Fibroblast of skin of scalp (primary cell): ENCODE data around the gene TRERF1.

Experiments
- DNase-seq: peaks from one replicate; pipeline ENCODE4 v3.0.0-alpha.2; 2013

The TRERF1 gene

GRCh38 chr6:42424906-42425474 is 26.7 kb downstream of the TRERF1 start:
- DNase-seq: no peak

- no peak for DNase-seq
These were observed 28.5 kb downstream of the TRERF1 start for GRCh38 chr6:42423244-42423643.

DNA sequence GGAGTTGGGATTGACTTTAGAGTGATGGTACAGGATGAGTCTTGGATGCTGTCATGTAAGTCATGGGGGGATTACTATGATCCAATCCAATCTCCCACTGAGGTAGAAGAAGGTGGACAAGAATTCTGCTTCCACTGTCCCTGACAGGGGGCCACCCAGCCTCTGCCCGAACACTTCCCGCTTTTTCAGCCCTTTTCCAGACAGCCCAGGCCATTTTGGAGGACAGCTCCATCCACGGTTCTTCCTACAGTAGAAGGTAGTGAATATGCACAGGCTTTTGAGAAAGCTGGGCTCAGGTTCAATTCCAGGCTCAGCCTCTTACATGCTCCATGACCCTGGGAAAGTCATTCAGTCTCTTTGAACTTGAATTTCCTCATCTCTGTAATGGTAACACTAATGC is 31.0 kb downstream of the TRERF1 start:
- DNase-seq: no peak

- no peak for DNase-seq
These were observed 32.0 kb downstream of the TRERF1 start for GRCh38 chr6:42419490-42420280.

DNA sequence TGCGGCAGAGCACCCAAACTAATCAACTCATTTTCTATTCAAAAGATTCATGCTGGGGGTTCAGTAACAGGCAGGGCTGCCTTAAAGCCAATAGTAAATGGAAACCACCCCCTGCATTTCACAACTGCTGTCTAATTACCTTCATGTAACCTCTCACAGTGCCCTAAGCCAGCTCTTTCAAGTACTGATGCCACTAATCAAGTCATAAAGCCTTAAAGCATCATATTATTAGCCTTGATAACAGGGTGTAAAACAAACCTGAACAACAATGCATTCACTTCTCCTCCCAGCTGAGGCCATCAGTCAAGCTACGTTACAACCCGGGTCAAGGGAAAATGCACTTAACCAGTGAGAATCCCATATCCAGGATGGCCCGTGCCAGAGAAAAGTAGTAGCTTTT is 33.0 kb downstream of the TRERF1 start:
- DNase-seq: no peak

GRCh38 chr6:42417641-42418112 is 34.0 kb downstream of the TRERF1 start:
- DNase-seq: peak; percentile 57

GRCh38 chr6:42411406-42411805 is 40.3 kb downstream of the TRERF1 start:
- no peak for DNase-seq

GRCh38 chr6:42410861-42411260 is 40.9 kb downstream of the TRERF1 start:
- DNase-seq: no peak

- no peak for DNase-seq
These were observed 42.1 kb downstream of the TRERF1 start for GRCh38 chr6:42409581-42409980.

DNA sequence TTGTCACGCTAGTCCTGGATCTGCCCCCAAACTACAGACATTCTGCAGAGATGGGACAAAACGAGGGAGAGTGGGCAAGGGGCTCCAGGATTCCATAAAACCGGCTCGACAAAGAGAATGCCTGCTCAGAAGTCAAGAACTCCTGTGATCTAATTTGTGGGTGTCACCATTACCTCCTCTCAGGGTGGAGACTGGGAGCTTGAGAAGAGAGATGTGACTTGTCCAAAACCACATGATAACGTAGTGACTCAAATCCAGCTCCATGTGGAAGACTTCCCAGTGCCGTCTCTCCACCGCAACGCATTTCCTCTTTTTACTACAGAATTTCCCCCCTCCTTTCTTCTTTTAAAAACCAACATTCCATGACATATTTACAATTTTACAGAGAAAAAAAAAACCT is 44.3 kb downstream of the TRERF1 start:
- DNase-seq: peak; percentile 82

GRCh38 chr6:42406306-42407280 is 45.1 kb downstream of the TRERF1 start:
- DNase-seq: peak; percentile 58

DNA sequence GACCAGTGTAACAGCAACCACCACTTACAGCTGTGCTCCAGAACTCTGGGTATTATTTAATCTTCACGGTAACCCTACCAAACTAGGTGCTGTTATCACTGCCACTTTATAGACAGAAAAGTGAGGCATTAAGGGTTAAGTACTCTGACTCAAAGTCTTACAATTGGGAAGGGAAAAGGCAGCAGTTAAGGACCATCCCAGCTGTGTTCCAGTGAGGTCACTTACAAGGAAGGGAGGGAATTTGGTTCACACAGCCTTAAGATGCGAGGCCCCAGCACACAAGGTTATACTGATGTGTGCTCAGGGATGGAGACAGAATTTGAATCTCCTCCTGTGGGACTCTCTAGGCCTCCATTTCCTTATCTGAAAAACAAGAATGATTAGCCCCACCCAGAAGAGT is 46.7 kb downstream of the TRERF1 start:
- peak; percentile 55 for DNase-seq

GRCh38 chr6:42404484-42404883 is 47.2 kb downstream of the TRERF1 start:
- peak; percentile 65 for DNase-seq

DNA sequence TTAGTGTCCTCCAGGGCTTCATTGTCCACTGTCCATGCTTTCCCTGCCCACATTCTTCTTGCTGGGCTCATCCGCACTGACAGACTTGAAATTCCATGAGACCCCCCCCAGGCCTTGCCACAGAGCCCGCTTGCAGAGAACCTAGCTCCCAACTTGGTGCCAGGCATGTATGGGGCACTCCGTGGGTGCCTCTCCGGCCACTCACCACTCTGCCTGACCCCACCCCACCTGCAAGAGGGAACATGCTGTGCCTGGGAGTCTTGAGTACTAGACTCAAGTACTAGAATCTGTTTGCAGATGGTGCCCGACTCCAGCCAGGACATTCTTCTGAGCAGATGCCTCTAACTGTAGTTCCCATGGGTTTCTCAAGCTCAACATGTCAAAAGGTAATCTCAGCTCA is 47.9 kb downstream of the TRERF1 start:
- no peak for DNase-seq

DNA sequence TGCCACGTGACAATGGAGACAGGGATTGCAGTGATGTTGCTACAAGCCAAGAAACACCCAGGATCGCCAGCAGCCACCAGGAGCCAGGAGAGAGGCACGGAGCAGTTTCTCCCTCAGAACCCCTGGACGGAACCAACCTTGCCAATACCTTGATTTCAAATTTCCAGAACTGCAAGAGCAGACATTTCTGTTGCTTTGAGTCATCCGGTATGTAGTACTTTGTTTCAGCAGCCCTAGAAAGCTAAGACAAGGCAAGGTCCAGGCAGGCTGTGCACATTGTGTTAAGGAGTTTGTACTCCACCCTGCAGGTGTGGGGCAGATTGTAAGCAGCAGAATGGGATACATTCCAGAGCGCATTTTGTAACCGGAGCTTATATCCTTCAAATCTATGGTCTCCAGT is 48.3 kb downstream of the TRERF1 start:
- DNase-seq: peak; percentile 6

DNA sequence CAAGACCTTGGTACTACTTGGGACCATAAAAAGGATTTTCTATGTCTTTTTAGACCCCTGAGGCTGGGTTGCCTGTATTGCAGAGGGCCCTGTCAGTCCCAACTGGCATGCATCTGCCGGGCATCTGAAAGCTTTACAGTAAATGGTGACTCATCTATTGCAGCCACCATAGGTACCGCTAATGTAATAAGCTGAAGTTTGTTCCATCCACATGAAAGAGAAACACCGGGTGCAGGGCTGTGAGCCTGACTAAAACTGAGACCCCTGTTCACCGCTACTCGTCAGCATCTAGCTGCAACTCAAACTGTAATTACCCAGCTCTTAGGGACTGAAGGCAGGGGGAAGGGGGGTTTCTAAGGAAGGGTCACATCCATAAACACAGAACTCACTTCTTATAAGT is 49.5 kb downstream of the TRERF1 start:
- peak; percentile 32 for DNase-seq

DNA sequence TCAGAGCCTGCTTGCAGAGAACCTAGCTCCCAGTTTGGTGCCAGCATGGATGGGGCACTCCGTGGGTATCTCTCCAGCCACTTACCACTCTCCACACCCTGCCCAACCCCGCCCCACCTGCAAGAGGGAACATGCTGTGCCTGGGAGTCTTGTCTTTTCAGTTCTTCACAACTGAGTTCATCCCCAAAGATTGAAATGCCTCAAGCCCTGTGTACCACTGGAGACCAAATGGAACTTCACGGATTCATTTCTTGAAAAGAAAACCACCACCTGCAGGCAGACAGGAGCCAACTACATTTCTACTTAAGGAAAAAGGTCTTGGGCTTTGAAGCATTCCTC is 50.1 kb downstream of the TRERF1 start:
- no peak for DNase-seq

DNA sequence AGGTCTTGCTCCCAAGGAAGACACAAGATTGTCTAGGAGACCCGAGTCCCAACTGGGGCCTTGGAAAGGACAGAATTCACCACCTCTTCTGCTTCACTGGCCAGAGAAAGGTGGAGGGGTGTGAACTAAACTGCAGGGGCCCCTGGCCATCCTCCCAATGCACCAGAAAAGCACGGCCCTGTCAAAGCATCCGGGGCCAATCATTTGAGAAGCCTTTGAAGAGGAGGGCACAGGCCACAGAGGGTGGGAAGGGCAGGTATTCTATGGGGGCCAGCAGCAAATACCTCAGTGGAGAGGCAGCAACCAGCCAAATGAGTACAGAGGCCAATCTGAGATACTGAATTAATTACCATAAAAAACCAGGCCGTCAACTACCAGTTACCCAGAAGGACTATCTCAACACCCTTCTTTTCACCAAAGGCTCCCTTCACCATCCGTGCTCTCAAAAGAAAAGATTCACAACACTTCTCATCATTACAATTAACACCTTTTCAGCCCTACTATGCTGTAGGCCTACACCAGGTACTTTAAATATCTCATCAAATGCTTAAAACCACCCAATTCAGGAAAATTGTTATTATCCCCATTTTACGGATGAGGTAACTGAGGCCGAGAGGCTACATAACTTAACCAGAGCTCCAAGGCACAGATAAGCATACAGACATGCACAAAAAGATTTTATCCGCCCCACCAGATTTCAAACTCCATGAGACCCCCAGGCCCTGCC is 50.7 kb downstream of the TRERF1 start:
- DNase-seq: no peak

DNA sequence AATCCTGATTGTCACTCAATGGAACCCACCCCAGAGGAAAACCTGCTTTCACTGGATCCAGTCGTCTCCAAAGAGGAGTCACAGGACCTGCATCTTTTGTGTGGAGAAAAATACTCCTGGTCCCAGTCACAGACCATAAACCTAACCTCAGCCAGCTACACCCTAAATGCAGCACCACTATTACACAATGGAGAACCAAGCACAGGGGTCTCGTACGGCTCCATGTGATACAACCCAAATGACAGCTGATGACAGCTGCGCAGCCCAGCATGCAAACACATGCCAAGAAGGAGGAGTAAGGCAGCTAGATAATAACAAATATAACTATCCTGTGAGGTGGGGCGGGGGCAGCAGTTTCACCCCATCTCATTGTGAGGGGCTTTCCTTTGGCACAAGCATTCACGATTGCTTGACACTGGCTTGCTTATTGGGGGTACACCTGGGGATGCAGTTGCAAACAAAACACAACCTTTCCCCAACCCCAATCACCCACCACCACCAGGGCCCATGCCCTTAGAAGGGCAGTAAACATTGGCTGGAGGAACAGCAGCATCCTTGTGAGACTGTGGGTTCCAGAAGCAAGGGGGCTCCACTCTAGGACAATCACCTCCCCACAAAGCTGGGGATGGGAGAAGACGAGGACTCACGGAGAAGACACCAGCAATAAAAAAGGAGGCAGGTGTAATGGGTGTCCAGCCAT is 51.5 kb downstream of the TRERF1 start:
- no peak for DNase-seq

- DNase-seq: no peak
These were observed 55.0 kb downstream of the TRERF1 start for GRCh38 chr6:42396720-42397119.

- no peak for DNase-seq
These were observed 56.7 kb downstream of the TRERF1 start for GRCh38 chr6:42394881-42395620.
